Esophagus muscularis mucosa (tissue), 4 donors: ENCODE results near the gene SKA2. TPM values are rescaled to one million over a fixed set of nuclear protein-coding genes. Genes with fewer than 3 reads are reported as not detected.
"Not testable (repeated sequence)": the region's sequence is repeated elsewhere in the genome, so short reads cannot be mapped to it uniquely, and the experiment has no call there.

Experiments
- DNase-seq: peaks from one replicate; pipeline ENCODE4 v3.0.0-alpha.2; 2017; ENCODE audit errors: extremely low spot score
- H3K27ac ChIP-seq, 4 donors: fragments of 200-600 bp; sonication (generic); replicated peaks in 1 of 4; 1 replicate in 3 of 4; 2 replicates in 1 of 4; pipeline ENCODE4 v1.5.1; 2016 to 2019; ENCODE audit warnings: mild to moderate bottlenecking in 1 of 4
- H3K27me3 ChIP-seq, 4 donors: fragments of 200-600 bp; sonication (generic); one replicate each; pipeline versions ENCODE4 v1.5.1 to v1.6.0; 2016 to 2019
- H3K36me3 ChIP-seq, 4 donors: fragments of 200-600 bp; sonication (generic); one replicate each; pipeline ENCODE4 v1.5.1; 2016 to 2019
- H3K4me1 ChIP-seq, 4 donors: fragments of 200-600 bp; sonication (generic); one replicate each; pipeline ENCODE4 v1.5.1; 2016 to 2019
- H3K4me3 ChIP-seq, 4 donors: fragments of 200-600 bp; sonication (generic); 1 replicate in 2 of 4; 2 replicates in 2 of 4; pipeline ENCODE4 v1.5.1; 2016 to 2019; ENCODE audit warnings: mild to moderate bottlenecking in 4 of 4, moderate library complexity in 1 of 4
- H3K9me3 ChIP-seq, 4 donors: fragments of 200-600 bp; sonication (generic); 1 replicate in 3 of 4; 2 replicates in 1 of 4; pipeline ENCODE4 v1.5.1; 2016 to 2019
- CTCF ChIP-seq, 3 experiments: fragments of 200-600 bp in 2 of 3; fragments of 450-650 bp in 1 of 3; sonication (generic) in 2 of 3; IDR thresholded peaks; one replicate each; pipeline ENCODE4 v1.5.1; 2017 to 2019; ENCODE audit warnings: antibody characterized with exemption in 3 of 3, mild to moderate bottlenecking in 2 of 3, moderate library complexity in 1 of 3
- EP300 ChIP-seq: sonication (generic); formaldehyde crosslinking; IDR thresholded peaks from one replicate; pipeline ENCODE4 v1.6.1; 2017; ENCODE audit warnings: antibody characterized with exemption
- POLR2A ChIP-seq: fragments of 450-650 bp; IDR thresholded peaks from one replicate; pipeline ENCODE4 v1.6.1; 2017; ENCODE audit warnings: antibody characterized with exemption, moderate library complexity, mild to moderate bottlenecking, low read depth
- POLR2AphosphoS5 ChIP-seq, 2 donors: sonication (generic); formaldehyde crosslinking; IDR thresholded peaks; one replicate each; pipeline ENCODE4 v1.6.1; 2017; ENCODE audit warnings: antibody characterized with exemption in 2 of 2
- WGBS: methylation state at CpG from one replicate; pipeline ENCODE4 v1.1.5; 2018; 5-methylcytosine and 5-hydroxymethylcytosine counted together
- intact Hi-C: fragments of 100-400 bp; cut with DNase I; formaldehyde crosslinking; loops from one replicate; pipeline ENCODE4 v1.15.1; 2023
- total RNA-seq, 4 donors: library from RNA; depleted of rRNA; stranded (reverse); fragments of >200 nt; gene quantifications; one replicate each; pipeline versions ENCODE4 v1.1.0 to v1.2.1, GENCODE V29; 2016

Gene SKA2
- total RNA-seq, 4 donors from 2014 or later, result 33.0 to 61.9 (median 35.6) TPM

DNA sequence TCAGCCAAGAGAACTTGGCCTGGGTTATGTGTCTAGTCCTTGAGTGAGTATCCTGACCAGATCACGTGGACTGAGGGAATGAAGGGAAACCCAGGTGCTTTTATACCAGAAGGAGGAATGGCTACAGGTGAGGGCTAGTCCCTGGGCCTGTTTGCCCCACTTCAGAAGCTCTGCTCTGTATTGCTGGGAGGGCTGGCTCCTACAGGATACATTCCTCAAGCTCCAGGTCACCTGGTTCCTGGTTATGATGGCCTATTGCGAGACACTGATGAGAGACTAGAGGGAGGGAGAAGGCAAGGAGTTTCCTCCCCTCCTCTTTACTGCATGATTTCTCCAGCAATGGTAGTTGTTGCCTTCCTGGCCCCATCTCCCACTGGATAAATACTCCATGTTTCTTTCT, 35.8 kb upstream of the SKA2 start:
- H3K36me3 ChIP-seq, result no peaks in the 10 kb centered on the region
- 93% methylated on average over 2 of the region's 2 CpGs for WGBS
- no peak overlapping the region for H3K4me3 ChIP-seq
- TF ChIP-seq POLR2A (no peak), CTCF (IDR thresholded peaks at IDR 0.05) (no peak), EP300 (no peak), POLR2AphosphoS5 (IDR thresholded peaks at IDR 0.05) (no peak)
- H3K4me1 ChIP-seq, result no peaks in the 10 kb centered on the region
- DNase-seq, result no peak
- H3K9me3 ChIP-seq, result no peaks in the 10 kb centered on the region
- intact Hi-C loops, result no loop called here
- no peaks in the 10 kb centered on the region for H3K27me3 ChIP-seq
- H3K27ac ChIP-seq, result no peak overlapping the region

- intact Hi-C loops, result no loop called here
- 98% methylated on average over 3 of the region's 3 CpGs for WGBS
- no peak for TF ChIP-seq POLR2A
- TF ChIP-seq POLR2AphosphoS5 (IDR thresholded peaks at IDR 0.05), result no peak
- TF ChIP-seq EP300, result no peak
- TF ChIP-seq CTCF (IDR thresholded peaks at IDR 0.05), result no peak
Measured at GRCh38 chr17:59186850-59187249, 31.9 kb upstream of the SKA2 start.

GRCh38 chr17:59185997-59186396, 31.0 kb upstream of the SKA2 start:
- Histone ChIP-seq H3K27me3 (no peaks in the 10 kb centered on the region), H3K4me1 (no peaks in the 10 kb centered on the region), H3K27ac (no peak overlapping the region), H3K36me3 (no peaks in the 10 kb centered on the region), H3K9me3 (no peaks in the 10 kb centered on the region), H3K4me3 (no peak overlapping the region)
- intact Hi-C loops, result no loop called here
- DNase-seq, result no peak
- TF ChIP-seq POLR2AphosphoS5 (IDR thresholded peaks at IDR 0.05) (no peak), EP300 (no peak), CTCF (IDR thresholded peaks at IDR 0.05) (no peak), POLR2A (no peak)

More at GRCh38 chr17:59186850-59187249, 31.9 kb upstream of the SKA2 start:
- no peak overlapping the region for H3K27ac ChIP-seq
- no peak overlapping the region for H3K4me3 ChIP-seq
- H3K9me3 ChIP-seq, result no peaks in the 10 kb centered on the region
- H3K27me3 ChIP-seq, result no peaks in the 10 kb centered on the region
- H3K4me1 ChIP-seq, result no peaks in the 10 kb centered on the region
- no peak for DNase-seq
- H3K36me3 ChIP-seq, result no peaks in the 10 kb centered on the region

DNA sequence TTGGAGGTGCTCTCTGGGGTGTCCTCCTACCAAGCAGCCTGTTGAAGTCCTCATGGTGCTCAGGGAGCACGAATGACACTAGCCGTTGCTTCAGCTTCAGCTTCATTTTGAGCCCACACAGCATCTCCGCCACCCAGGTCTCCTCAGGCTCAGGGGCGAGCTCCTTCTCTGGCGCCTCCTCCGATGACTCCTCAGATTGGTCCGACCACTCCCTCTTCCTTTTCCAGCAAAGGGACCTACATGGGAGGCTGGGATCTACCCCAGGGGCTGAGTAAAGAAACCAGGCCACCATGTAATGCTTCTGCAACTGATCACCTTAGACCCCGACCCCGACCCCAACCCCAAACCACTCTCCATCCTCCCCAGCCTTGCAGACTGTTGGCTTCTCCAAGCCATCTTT, 26.5 kb upstream of the SKA2 start:
- H3K36me3 ChIP-seq, result no peaks in the 10 kb centered on the region
- intact Hi-C loops, result no loop called here
- no peak for DNase-seq
- no peaks in the 10 kb centered on the region for H3K4me1 ChIP-seq
- H3K27ac ChIP-seq, result no peak overlapping the region
- no peaks in the 10 kb centered on the region for H3K27me3 ChIP-seq
- whole genome bisulfite sequencing, result 98% methylated on average over 9 of the region's 9 CpGs
- no peak overlapping the region for H3K4me3 ChIP-seq
- no peaks in the 10 kb centered on the region for H3K9me3 ChIP-seq
- TF ChIP-seq EP300, result no peak
- TF ChIP-seq CTCF (IDR thresholded peaks at IDR 0.05), result no peak
- TF ChIP-seq POLR2A, result no peak
- no peak for TF ChIP-seq POLR2AphosphoS5 (IDR thresholded peaks at IDR 0.05)

DNA sequence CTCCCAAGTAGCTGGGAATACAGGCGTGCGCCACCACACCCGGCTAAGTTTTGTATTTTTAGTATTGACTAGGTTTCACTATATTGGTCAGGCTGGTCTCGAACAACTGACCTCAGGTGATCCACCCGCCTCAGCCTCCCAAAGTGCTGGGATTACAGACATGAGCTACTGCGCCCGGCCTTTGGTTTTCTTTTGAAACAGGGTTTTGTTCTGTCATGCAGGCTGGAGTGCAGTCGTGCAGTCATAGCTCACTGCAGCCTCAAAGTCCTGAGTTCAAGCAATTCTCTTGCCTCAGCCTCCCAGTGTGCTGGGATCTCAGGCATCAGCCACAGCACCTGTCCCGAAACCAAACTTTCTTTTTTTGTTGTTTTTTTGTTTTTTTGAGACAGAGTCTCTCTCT, 25.6 kb upstream of the SKA2 start:
- intact Hi-C loops, result no loop called here
- no peak overlapping the region for H3K27ac ChIP-seq
- 97% methylated on average over 9 of the region's 9 CpGs for WGBS
- DNase-seq, result no peak
- no peak overlapping the region for H3K4me3 ChIP-seq
- no peaks in the 10 kb centered on the region for H3K4me1 ChIP-seq
- H3K27me3 ChIP-seq, result no peaks in the 10 kb centered on the region
- H3K9me3 ChIP-seq, result no peaks in the 10 kb centered on the region
- TF ChIP-seq POLR2AphosphoS5 (IDR thresholded peaks at IDR 0.05), result no peak
- TF ChIP-seq EP300, result no peak
- TF ChIP-seq CTCF (IDR thresholded peaks at IDR 0.05), result no peak
- no peak for TF ChIP-seq POLR2A
- H3K36me3 ChIP-seq, result no peaks in the 10 kb centered on the region

DNA sequence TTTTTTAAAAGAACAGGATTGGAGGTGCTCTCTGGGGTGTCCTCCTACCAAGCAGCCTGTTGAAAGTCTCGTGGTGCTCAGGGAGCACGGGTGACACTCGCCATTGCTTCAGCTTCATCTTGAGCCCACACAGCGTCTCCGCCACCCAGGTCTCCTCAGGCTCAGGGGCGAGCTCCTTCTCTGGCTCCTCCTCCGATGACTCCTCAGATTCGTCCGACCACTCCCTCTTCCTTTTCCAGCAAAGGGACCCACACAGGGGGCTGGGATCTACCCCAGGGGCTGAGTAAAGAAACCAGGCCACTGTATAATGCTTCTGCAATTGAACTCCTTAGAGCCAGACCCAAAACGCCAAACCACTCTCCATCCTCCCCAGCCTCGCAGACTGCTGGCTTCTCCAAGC, 24.6 kb upstream of the SKA2 start:
- H3K4me3 ChIP-seq, H3K27me3 ChIP-seq, H3K27ac ChIP-seq, DNase-seq, H3K4me1 ChIP-seq, intact Hi-C loops, H3K36me3 ChIP-seq, H3K9me3 ChIP-seq: not testable (repeated sequence)
- WGBS, result 94% methylated on average over 11 of the region's 11 CpGs
